Stimulated activated CD8-positive, alpha-beta memory T cell treated with anti-CD3 and anti-CD28 coated beads, Interleukin-15, amount 100 ng/mL, for 48 hours (primary cell): ENCODE results near the gene KCNJ12.
"Not testable (repeated sequence)": the region's sequence is repeated elsewhere in the genome, so short reads cannot be mapped to it uniquely, and the experiment has no call there.

Source experiments
- DNase-seq, 2 donors: peaks; one replicate each; pipeline ENCODE4 v3.0.0-alpha.2; 2020; ENCODE audit warnings: low read depth in 2 of 2

Gene KCNJ12

GRCh38 chr17:21451975-21452374, 75.8 kb downstream of the KCNJ12 start:
- DNase-seq = no peak

GRCh38 chr17:21452377-21453143, 76.4 kb downstream of the KCNJ12 start:
- peak in 1 of 2 donors; percentile 21 for DNase-seq

DNA sequence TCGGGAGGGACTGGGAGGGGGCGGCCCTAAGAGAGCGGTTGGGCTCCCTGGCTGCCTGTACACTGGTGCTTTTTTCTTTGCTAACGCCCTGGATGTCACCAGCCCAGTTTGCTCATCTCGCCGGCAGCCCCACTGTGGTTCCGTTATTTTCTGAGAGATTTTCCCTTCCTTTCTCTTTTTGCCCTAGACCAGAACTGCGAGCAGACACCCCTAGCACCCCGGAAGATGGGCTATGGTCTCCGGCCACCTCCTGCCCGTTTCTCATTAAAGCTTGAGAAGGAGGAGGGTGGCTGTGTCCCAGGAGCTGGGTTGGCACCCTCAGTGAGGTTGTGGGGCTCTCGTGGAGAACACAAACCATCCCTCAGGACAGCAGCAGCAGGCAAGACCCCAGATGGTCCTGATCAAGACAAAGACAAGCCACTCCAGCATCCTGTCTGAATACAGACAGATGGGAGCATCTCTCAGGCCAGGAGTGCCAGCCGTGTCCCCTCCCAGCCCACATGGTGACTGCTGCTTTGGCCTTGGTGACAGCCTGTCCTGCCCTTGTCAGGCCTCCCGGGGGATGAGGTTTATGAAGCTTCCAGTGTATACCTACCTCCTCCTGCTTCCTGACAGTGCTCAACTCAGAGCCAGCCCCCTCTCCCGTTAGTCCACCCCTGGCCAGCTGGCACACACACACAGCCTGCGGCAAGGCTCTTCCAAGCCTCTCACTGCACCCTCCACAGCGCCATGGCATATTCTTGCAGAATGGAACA, 77.2 kb downstream of the KCNJ12 start:
- no peak for DNase-seq

DNA sequence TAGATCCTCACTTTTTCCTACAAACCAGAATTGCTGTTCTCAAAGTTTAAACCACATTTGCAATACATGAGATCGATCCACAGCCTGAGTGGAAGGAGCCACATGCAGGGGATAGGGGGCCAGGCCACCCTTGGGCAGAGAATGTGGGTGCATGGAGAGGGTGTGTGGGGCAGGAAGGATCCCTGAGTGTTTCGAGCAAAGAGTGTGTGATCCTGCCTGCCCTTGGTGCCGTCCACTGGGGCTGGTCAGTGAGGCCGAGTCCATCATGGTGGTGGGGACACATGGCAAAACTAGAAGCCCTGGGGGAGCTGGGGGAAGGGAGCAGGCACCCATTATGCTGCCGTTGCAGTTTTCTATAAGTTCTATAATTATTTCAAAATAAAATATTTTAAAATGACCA, 77.8 kb downstream of the KCNJ12 start:
- DNase-seq = not testable (repeated sequence)

DNA sequence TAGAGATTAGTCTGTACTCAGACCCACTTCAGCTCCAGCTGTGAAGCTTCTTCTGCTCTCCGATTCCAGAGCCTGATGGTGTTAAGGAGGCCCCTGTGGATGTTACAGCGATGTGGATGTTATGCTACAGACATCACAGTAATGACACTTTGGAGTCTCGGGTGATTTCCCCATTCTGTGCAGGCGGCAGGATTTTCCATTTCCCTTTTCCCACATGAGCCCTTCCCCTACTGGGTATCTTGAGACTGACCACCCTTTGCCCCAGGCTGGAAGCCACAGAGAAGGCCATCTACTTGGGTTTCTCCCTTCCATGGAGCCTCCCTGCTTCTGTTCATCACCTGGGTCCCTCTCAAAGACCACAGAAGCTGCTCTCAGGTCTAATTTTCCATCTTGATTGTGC, 78.3 kb downstream of the KCNJ12 start:
- DNase-seq = no peak

- no peak for DNase-seq
Measured at GRCh38 chr17:21455761-21456160, 79.6 kb downstream of the KCNJ12 start.

- not testable (repeated sequence) for DNase-seq
Measured at GRCh38 chr17:21456449-21456848, 80.3 kb downstream of the KCNJ12 start.

- DNase-seq = peak; percentile 87 to 92
Measured at GRCh38 chr17:21457051-21458026, 81.2 kb downstream of the KCNJ12 start.

GRCh38 chr17:21458054-21458453, 81.9 kb downstream of the KCNJ12 start:
- DNase-seq = no peak

DNA sequence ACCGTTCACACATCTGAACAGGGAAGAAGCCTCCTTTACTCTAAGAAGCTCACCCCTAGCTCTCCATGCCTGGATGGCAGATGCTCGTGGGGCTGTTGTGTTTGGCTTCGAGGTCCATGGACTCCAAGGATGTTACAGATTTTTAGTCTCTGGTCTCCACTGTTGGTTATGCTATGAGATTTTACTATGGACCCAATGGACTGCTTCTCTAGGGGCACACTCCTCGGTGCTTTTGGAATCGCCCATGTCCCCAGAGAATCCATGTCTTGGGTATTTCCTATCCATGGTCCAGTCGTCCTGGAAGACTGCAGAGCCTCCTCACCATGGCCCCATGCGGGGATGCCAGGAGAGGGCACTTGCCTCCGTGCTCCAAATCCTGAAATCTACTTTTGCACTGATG, 83.4 kb downstream of the KCNJ12 start:
- no peak for DNase-seq

DNA sequence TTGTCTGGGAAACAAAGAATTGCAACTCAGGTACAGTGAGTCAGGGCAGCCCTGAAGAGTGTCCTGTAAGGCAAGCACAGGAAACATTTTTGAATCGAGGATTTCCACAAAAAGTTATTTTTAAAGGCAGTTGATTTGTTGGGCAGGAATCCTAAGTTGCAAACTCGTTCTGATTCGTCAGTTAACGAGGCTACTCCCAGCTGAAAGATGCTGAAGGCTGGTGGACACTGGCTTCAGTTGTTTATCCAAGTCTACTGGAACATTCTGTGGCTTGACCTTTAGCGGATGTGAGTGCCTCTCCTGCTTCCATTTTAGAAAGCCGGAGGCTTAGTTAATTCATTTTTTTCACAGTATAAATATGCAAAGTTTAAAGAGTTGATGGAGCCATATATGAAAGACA, 84.2 kb downstream of the KCNJ12 start:
- no peak for DNase-seq

- DNase-seq = no peak
Measured at GRCh38 chr17:21462237-21462636, 86.1 kb downstream of the KCNJ12 start.

DNA sequence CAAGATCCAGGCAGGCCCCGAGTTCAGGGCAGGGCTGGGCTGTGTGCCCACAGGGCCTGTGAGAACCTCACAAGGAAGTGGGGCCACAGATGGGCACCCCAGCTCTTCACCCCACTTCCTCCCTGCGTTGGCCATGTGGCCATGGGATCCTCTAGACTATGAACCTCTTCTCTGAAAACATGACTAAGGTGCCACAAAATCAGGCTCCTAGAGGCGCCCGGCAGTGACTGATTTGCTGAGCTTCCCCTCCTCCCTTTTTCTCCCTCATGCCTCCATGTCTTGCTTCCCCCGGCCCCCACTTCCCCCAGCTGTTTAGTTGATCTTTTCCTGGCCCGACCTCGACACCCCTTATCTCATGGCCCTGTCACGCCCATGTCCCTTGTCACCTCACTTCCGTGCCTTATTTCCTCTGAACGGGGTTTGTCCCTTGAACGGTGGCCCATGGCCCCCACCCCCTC, 87.1 kb downstream of the KCNJ12 start:
- DNase-seq = no peak

DNA sequence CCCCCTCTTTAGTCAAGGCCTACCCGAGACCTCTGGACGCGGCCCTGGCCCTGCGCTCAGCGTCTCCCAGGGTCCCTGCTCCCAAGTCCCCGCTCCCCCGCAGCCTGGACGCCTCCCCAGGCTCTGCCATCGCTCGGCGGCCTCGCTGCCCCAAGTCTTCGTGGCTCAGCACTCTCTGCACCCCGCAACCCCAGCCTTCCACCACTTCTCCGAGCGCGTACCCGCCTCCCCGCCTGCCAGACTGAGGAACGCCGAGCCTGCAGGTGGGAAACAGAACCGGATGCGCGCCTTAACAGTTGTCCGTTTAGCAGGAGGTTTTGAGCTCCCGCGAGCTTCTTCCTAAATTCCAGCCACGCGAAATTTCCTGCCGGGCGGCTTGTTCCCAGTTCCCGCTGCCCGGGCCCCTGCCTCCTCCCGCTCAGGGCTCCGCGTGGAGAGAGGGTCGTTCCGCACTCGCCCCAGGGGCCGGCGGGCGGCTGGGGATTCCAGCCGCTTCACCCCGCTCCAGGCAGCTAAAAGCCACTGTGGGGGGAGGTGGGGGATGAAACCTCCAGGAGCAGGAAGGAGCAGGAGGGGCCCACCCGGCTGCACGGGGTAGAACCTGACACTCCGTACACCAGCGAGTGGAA, 87.7 kb downstream of the KCNJ12 start:
- DNase-seq = no peak

- DNase-seq = no peak
Measured at GRCh38 chr17:21464611-21465021, 88.5 kb downstream of the KCNJ12 start.

GRCh38 chr17:21466550-21466949, 90.4 kb downstream of the KCNJ12 start:
- no peak for DNase-seq

DNA sequence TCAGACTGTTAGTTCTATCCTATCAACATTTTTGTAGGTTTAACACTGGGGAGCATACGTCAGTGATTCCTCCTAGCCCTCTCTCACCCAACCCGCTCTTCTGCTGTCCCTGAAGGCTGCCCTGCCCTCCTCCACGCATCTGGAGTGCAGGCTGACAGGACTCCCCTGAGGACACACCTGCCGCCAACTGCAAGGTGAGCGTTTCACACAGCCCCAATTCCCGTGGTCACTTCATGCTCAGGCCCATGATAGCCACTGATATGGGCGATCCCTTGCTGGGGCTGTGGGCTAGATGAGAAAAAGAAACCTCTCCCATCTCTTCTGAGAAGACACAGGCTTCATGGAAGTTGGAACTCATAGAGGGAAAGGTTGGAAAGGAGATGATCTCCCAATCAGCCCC, 91.0 kb downstream of the KCNJ12 start:
- no peak for DNase-seq

DNA sequence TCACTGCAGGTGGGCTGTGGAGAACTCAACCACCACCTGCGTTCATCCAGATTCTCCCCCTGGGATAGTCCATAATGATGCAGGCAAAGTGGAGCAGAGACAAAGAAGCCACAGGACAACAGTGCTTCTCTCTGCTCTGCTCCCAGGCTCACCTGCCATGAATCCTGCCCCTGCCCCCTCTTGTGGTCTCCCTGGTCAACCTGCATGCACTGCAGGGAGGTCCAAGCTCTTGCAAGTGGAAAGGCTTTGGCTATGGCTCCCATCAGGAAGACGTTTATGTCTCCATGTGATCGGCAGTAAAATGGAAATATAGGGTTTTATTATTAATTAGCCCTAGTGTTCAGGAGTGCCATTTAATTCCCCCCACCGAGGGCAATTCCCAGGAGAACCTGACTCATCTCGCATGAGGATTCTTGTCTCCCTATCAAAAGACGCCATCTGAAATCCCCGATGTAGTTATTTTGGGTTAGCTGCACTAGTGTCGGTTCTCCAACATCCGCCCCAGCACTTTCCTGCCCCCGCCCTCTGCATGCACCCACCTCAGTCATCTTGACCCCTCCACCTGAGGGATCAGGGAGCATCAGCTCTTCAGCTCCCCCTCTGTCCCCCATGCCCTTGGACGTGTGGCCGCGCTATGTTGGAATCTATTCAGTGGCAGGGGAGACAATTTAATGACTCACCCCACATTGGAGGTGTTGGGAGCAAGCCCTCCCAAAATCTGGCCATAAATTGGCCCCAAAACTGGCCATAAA, 91.8 kb downstream of the KCNJ12 start:
- DNase-seq = no peak
